WTC11 (cell line): Measurements from ENCODE around the gene CACNA1H. TPM values are rescaled to one million over a fixed set of nuclear protein-coding genes. Genes with fewer than 3 reads are reported as not detected.
A peak's percentile ranks its signal among the peaks of the same experiment; 100 is the strongest.
"Not testable (repeated sequence)": the region's sequence is repeated elsewhere in the genome, so short reads cannot be mapped to it uniquely, and the experiment has no call there.

Experiments
- ATAC-seq: fragments of 200-7000 bp; cut with Tn5 transposase; 2 replicates; pipeline ENCODE4 v1.10.0; 2021; ENCODE audit warnings: mild to moderate bottlenecking, moderate library complexity
- CTCF ChIA-PET: fragments of 300-600 bp; sonication (Branson Sonifier 250); formaldehyde crosslinking; loops from one replicate; lab custom pipeline; 2021; ENCODE audit warnings: antibody characterized with exemption; lab: Charles Lee
- POLR2A ChIA-PET: fragments of 350-600 bp; sonication (Branson Sonifier 250); formaldehyde crosslinking; loops from one replicate; lab custom pipeline; 2021; ENCODE audit warnings: antibody characterized with exemption; lab: Charles Lee
- DNase-seq: peaks from one replicate; pipeline ENCODE4 v3.0.0; 2021; ENCODE audit warnings: low spot score
- H3K27ac Mint-ChIP-seq: 2 replicates; pipeline ENCODE4 v1.8.0; 2021; ENCODE audit warnings: mixed read lengths
- H3K27me3 Mint-ChIP-seq: 2 replicates; pipeline ENCODE4 v1.8.0; 2021; ENCODE audit warnings: low read depth, mild to moderate bottlenecking, moderate library complexity, mixed read lengths
- H3K36me3 Mint-ChIP-seq: 2 replicates; pipeline ENCODE4 v1.8.0; 2021; ENCODE audit warnings: mixed read lengths
- H3K4me1 Mint-ChIP-seq: 2 replicates; pipeline ENCODE4 v1.8.0; 2022; ENCODE audit warnings: mixed read lengths
- H3K4me3 Mint-ChIP-seq: 2 replicates; pipeline ENCODE4 v1.8.0; 2021; ENCODE audit warnings: mild to moderate bottlenecking, moderate library complexity, mixed read lengths
- H3K9me3 Mint-ChIP-seq: 2 replicates; pipeline ENCODE4 v1.8.0; 2021; ENCODE audit warnings: mixed read lengths
- ATF1 ChIP-seq: sonication (generic); formaldehyde crosslinking; IDR thresholded peaks from 2 replicates; pipeline ENCODE4 v1.8.1; 2023; ENCODE audit warnings: mild to moderate bottlenecking, moderate library complexity, missing genetic modification reagents
- ATF2 ChIP-seq: sonication (generic); formaldehyde crosslinking; IDR thresholded peaks from 2 replicates; pipeline ENCODE4 v1.8.1; 2022; ENCODE audit warnings: low read depth, missing genetic modification reagents, borderline replicate concordance
- CTCF ChIP-seq: fragments of 200-600 bp; IDR thresholded peaks from 2 replicates; pipeline ENCODE4 v1.8.0; 2022; ENCODE audit warnings: antibody characterized with exemption
- E2F4 ChIP-seq: sonication (generic); formaldehyde crosslinking; IDR thresholded peaks from 2 replicates; pipeline ENCODE4 v1.8.1; 2022; ENCODE audit warnings: low read depth, mild to moderate bottlenecking, moderate library complexity, missing genetic modification reagents, borderline replicate concordance
- ETV6 ChIP-seq: sonication (generic); formaldehyde crosslinking; IDR thresholded peaks from 2 replicates; pipeline ENCODE4 v1.8.1; 2022; ENCODE audit warnings: mild to moderate bottlenecking, missing genetic modification reagents
- GRHL2 ChIP-seq: fragments of 250-450 bp; sonication (Bioruptor Pico); IDR thresholded peaks from 2 replicates; pipeline ENCODE4 v1.8.0; 2022; ENCODE audit warnings: mild to moderate bottlenecking, moderate library complexity; ENCODE audit not compliant: insufficient replicate concordance, severe bottlenecking
- GTF2I ChIP-seq: fragments of 250-450 bp; sonication (Bioruptor Pico); conservative IDR thresholded peaks from 2 replicates; pipeline ENCODE4 v1.4.0; 2021; ENCODE audit warnings: mild to moderate bottlenecking
- JAZF1 ChIP-seq: fragments of 250-450 bp; sonication (Bioruptor Pico); IDR thresholded peaks from 2 replicates; pipeline ENCODE4 v1.9.0; 2021; ENCODE audit warnings: moderate library complexity, mild to moderate bottlenecking, inconsistent platforms
- RELA ChIP-seq: sonication (generic); formaldehyde crosslinking; IDR thresholded peaks from 2 replicates; pipeline ENCODE4 v1.8.1; 2022; ENCODE audit warnings: missing genetic modification reagents, mild to moderate bottlenecking, borderline replicate concordance
- SMAD3 ChIP-seq: sonication (generic); formaldehyde crosslinking; IDR thresholded peaks from 2 replicates; pipeline ENCODE4 v1.8.0; 2022; ENCODE audit warnings: missing genetic modification reagents, mild to moderate bottlenecking, borderline replicate concordance
- SMAD4 ChIP-seq: sonication (generic); formaldehyde crosslinking; IDR thresholded peaks from 2 replicates; pipeline ENCODE4 v1.8.0; 2022; ENCODE audit warnings: mild to moderate bottlenecking, missing genetic modification reagents
- TEAD4 ChIP-seq: sonication (generic); formaldehyde crosslinking; IDR thresholded peaks from 2 replicates; pipeline ENCODE4 v1.8.0; 2022; ENCODE audit warnings: mild to moderate bottlenecking, missing genetic modification reagents
- ZMAT4 ChIP-seq: fragments of 250-450 bp; sonication (Bioruptor Pico); IDR thresholded peaks from 2 replicates; pipeline ENCODE4 v1.9.0; 2021; ENCODE audit warnings: mild to moderate bottlenecking
- ZNF232 ChIP-seq: sonication (generic); formaldehyde crosslinking; IDR thresholded peaks from 2 replicates; pipeline ENCODE4 v1.8.0; 2022; ENCODE audit warnings: mild to moderate bottlenecking, missing genetic modification reagents
- ZNF281 ChIP-seq: sonication (generic); formaldehyde crosslinking; IDR thresholded peaks from 2 replicates; pipeline ENCODE4 v1.8.0; 2023; ENCODE audit warnings: mild to moderate bottlenecking, missing genetic modification reagents
- ZNF512 ChIP-seq: sonication (generic); formaldehyde crosslinking; IDR thresholded peaks from 2 replicates; pipeline ENCODE4 v1.8.1; 2022; ENCODE audit warnings: missing genetic modification reagents, borderline replicate concordance
- total RNA-seq: library from RNA; stranded (reverse); gene quantifications from 3 replicates; pipeline ENCODE4 v1.2.3, GENCODE V29; 2021

The CACNA1H gene
- total RNA-seq, 1 experiment from 2014 or later: 38.0 TPM

GRCh38 chr16:1184156-1184868, 31.4 kb downstream of the CACNA1H start:
- H3K4me1 Mint-ChIP-seq: no peaks in the 10 kb centered on the region
- no peaks in the 10 kb centered on the region for H3K27me3 Mint-ChIP-seq
- ATAC-seq (no peak), DNase-seq (no peak)
- no peak overlapping the region for H3K27ac Mint-ChIP-seq
- H3K9me3 Mint-ChIP-seq: no peaks in the 10 kb centered on the region
- no peak overlapping the region for H3K4me3 Mint-ChIP-seq
- POLR2A ChIA-PET: no interaction called here
- no peaks in the 10 kb centered on the region for H3K36me3 Mint-ChIP-seq
- TF ChIP-seq ZNF281 (CRISPR knock-in tag) (no peak), ETV6 (CRISPR knock-in tag) (no peak), ZMAT4 (CRISPR knock-in tag) (no peak), TEAD4 (no peak), ZNF232 (CRISPR knock-in tag) (no peak), RELA (CRISPR knock-in tag) (no peak)
- CTCF ChIA-PET: interaction anchor here (0.5 kb wide), 1 partner anchor 16 kb away, joined by 3 read pairs; no protein-coding TSS in a partner anchor

GRCh38 chr16:1184980-1185379, 32.1 kb downstream of the CACNA1H start:
- TF ChIP-seq GTF2I (no peak), SMAD3 (CRISPR knock-in tag) (no peak), JAZF1 (no peak), ATF2 (no peak), ATF1 (CRISPR knock-in tag) (no peak), TEAD4 (no peak), ETV6 (CRISPR knock-in tag) (no peak)
- TF ChIP-seq, all 79 proteins: peak for 0
- no peak for ATAC-seq
- POLR2A ChIA-PET: no interaction called here

GRCh38 chr16:1185460-1186207, 32.7 kb downstream of the CACNA1H start:
- H3K36me3 Mint-ChIP-seq, CTCF ChIA-PET, H3K9me3 Mint-ChIP-seq, DNase-seq, H3K27me3 Mint-ChIP-seq, POLR2A ChIA-PET, H3K27ac Mint-ChIP-seq, H3K4me1 Mint-ChIP-seq, ATAC-seq, H3K4me3 Mint-ChIP-seq: not testable (repeated sequence)

More at GRCh38 chr16:1184980-1185379, 32.1 kb downstream of the CACNA1H start:
- Mint-ChIP-seq H3K36me3 (no peaks in the 10 kb centered on the region), H3K4me3 (no peak overlapping the region), H3K27ac (no peak overlapping the region), H3K9me3 (no peaks in the 10 kb centered on the region), H3K4me1 (no peaks in the 10 kb centered on the region), H3K27me3 (no peaks in the 10 kb centered on the region)
- DNase-seq: no peak
- CTCF ChIA-PET: no interaction called here

- Mint-ChIP-seq H3K36me3 (no peaks in the 10 kb centered on the region), H3K27ac (no peak overlapping the region; the same call in 1 of the 2 replicates), H3K9me3 (no peaks in the 10 kb centered on the region), H3K27me3 (no peaks in the 10 kb centered on the region), H3K4me3 (no peak overlapping the region), H3K4me1 (0 out of 2 replicates have a peak, but pooled peaks cover 4% of the 10 kb centered on the region)
- POLR2A ChIA-PET: no interaction called here
- CTCF ChIA-PET: interaction anchor here (1.0 to 1.3 kb wide), 2 partner anchors 34 to 83 kb away, joined by 3 read pairs; no protein-coding TSS in a partner anchor
- DNase-seq (peak; percentile 79), ATAC-seq (peak; percentile 83)
- TF ChIP-seq ATF1 (CRISPR knock-in tag) (peak; percentile 80; the same call in 1 of the 2 replicates), SMAD4 (CRISPR knock-in tag) (peak; percentile 82; the same call in 1 of the 2 replicates), CTCF (no peak), E2F4 (CRISPR knock-in tag) (peak; percentile 47; the same call in 1 of the 2 replicates), ZNF512 (CRISPR knock-in tag) (no peak), GRHL2 (CRISPR knock-in tag) (no peak)
Measured at GRCh38 chr16:1188432-1189189, 35.7 kb downstream of the CACNA1H start.
